ENCODE measurements around the gene RBPJL. TPM values are rescaled to one million over a fixed set of nuclear protein-coding genes. Genes with fewer than 3 reads are reported as not detected.

RBPJL gene
- total and polyA plus RNA-seq, 2 of the 8 experiments (the other 6 are each of a cell fraction or from before 2014, with no cell fraction given) = 0.67 to 1.3 TPM

- TF ChIP-seq SIRT6 (IDR thresholded peaks at IDR 0.05; ENCODE audit: low read length) (no peak), CREB1 (IDR thresholded peaks at IDR 0.05) (no peak), EP300 (IDR thresholded peaks at IDR 0.05; ENCODE audit: borderline replicate concordance in 1 of 2, low read depth in 2 of 2, low read length in 2 of 2) (no peak), SRF (IDR thresholded peaks at IDR 0.05; ENCODE audit: low read depth, low read length) (no peak), KDM5A (IDR thresholded peaks at IDR 0.05; ENCODE audit: low read length) (no peak), YY1 (IDR thresholded peaks at IDR 0.05; ENCODE audit: low read depth, low read length) (no peak)
Measured at GRCh38 chr20:45297786-45298497, 8.7 kb upstream of the RBPJL start (continued).
